ENCODE data around the gene UGT1A5.

The UGT1A5 gene

DNA sequence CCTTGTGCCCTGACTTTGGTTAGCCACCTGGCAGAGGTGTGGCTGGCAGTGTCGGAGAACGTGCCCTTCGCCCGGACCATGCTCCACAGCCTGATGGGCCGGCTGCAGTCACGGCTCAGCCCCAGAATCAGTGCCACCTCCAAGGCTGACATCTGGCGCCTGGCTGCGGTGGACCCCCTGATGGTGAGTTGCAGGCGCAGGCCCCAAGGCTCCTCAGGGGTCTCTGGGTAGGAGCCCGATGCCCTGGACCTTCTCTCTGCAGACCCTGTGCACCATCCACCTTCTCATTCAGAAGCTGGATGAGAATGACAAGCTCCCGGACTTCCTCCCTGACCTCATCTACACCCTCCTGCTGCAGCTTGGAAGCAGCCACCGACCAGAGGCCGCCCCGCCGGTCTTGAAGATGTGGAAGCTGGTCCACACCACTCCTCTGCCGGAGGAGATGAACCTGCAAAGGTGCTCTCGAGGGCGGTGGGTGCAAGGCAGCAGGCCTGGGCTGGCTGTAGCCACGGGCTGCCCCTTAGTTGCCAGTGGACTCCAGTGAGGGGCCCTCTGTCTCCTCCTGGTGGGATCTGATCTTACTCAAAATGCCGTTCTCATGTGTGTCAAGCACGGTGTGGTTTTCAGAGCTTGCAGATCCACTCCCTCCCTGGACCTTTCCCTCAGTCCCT, 109.5 kb downstream of the UGT1A5 start:
- POLR2A ChIA-PET, result no interaction called here
- Histone ChIP-seq H3K4me3 (ENCODE audit: low read depth, low read length) (no peak overlapping the region), H3K4me1 (ENCODE audit: control insufficient read depth, insufficient read depth, low read length) (no peaks in the 10 kb centered on the region), H3K27ac (ENCODE audit: extremely low read depth, low read depth, low read length) (no peak overlapping the region), H3K36me3 (ENCODE audit: control insufficient read depth in 2 of 2, insufficient read depth in 1 of 2, low read length in 2 of 2) (no peaks in the 10 kb centered on the region), H3K9me3 (ENCODE audit: control insufficient read depth, insufficient read depth, low read depth, low read length) (no peaks in the 10 kb centered on the region)
- CTCF ChIA-PET, result no interaction called here
- TF ChIP-seq ZNF350 (tag by site-specific recombination; IDR thresholded peaks at IDR 0.05), result no peak
- no peak for TF ChIP-seq ZNF274 (IDR thresholded peaks at IDR 0.05; ENCODE audit: low read length)
- no peak for TF ChIP-seq ZNF274 (tag by site-specific recombination; IDR thresholded peaks at IDR 0.05; ENCODE audit: borderline replicate concordance)
- TF ChIP-seq ZNF624 (tag by site-specific recombination; IDR thresholded peaks at IDR 0.05), result no peak
- no peak for TF ChIP-seq SP3 (tag by site-specific recombination; IDR thresholded peaks at IDR 0.05)
- no peak for TF ChIP-seq SETDB1 (IDR thresholded peaks at IDR 0.05; ENCODE audit: insufficient read length, low read length)
- no peak for TF ChIP-seq ZNF777 (tag by site-specific recombination; IDR thresholded peaks at IDR 0.05; ENCODE audit: borderline replicate concordance)
- no peak for TF ChIP-seq ZNF600 (tag by site-specific recombination; IDR thresholded peaks at IDR 0.05)
- TF ChIP-seq ZNF324 (tag by site-specific recombination; IDR thresholded peaks at IDR 0.05), result no peak
- no peak for TF ChIP-seq ZNF10 (tag by site-specific recombination; IDR thresholded peaks at IDR 0.05)
- no peak for TF ChIP-seq ZNF16 (tag by site-specific recombination; IDR thresholded peaks at IDR 0.05; ENCODE audit: low read depth)
- no peak for TF ChIP-seq KLF16 (tag by site-specific recombination; IDR thresholded peaks at IDR 0.05)
- no peak for TF ChIP-seq BCL6B (tag by site-specific recombination; IDR thresholded peaks at IDR 0.05)
- no peak for TF ChIP-seq GFI1B (tag by site-specific recombination; IDR thresholded peaks at IDR 0.05)
- no peak for TF ChIP-seq ZNF341 (tag by site-specific recombination; IDR thresholded peaks at IDR 0.05; ENCODE audit: low read depth)
- TF ChIP-seq ZNF354C (tag by site-specific recombination; IDR thresholded peaks at IDR 0.05; ENCODE audit: borderline replicate concordance, low read depth), result no peak

Data from HEK293 (cell line).